HG02571 (cell line): ENCODE data around the gene PRKCZ.
"Not testable (repeated sequence)": the region's sequence is repeated elsewhere in the genome, so short reads cannot be mapped to it uniquely, and the experiment has no call there.

ENCODE experiments used
- ATAC-seq: cut with Tn5 transposase; IDR thresholded peaks from one replicate; pipeline ENCODE4 v1.9.1; 2021; ENCODE audit warnings: mild to moderate bottlenecking, moderate library complexity; ENCODE audit not compliant: unreplicated experiment

Gene PRKCZ

GRCh38 chr1:2110738-2111673, 60.8 kb downstream of the PRKCZ start:
- ATAC-seq, result no peak

- no peak for ATAC-seq
These were observed 61.4 kb downstream of the PRKCZ start for GRCh38 chr1:2111674-2112035.

- ATAC-seq, result no peak
These were observed 62.1 kb downstream of the PRKCZ start for GRCh38 chr1:2112280-2112701.

- no peak for ATAC-seq
These were observed 63.5 kb downstream of the PRKCZ start for GRCh38 chr1:2113620-2114135.

GRCh38 chr1:2114635-2115007, 64.4 kb downstream of the PRKCZ start:
- not testable (repeated sequence) for ATAC-seq

GRCh38 chr1:2115008-2115641, 64.9 kb downstream of the PRKCZ start:
- no peak for ATAC-seq

GRCh38 chr1:2115702-2116341, 65.6 kb downstream of the PRKCZ start:
- ATAC-seq, result no peak

- no peak for ATAC-seq
These were observed 69.7 kb downstream of the PRKCZ start for GRCh38 chr1:2119886-2120285.

GRCh38 chr1:2121101-2121691, 71.0 kb downstream of the PRKCZ start:
- no peak for ATAC-seq

- not testable (repeated sequence) for ATAC-seq
These were observed 71.6 kb downstream of the PRKCZ start for GRCh38 chr1:2121794-2122193.

GRCh38 chr1:2124446-2125198, 74.4 kb downstream of the PRKCZ start:
- ATAC-seq, result no peak

GRCh38 chr1:2125350-2126211, 75.4 kb downstream of the PRKCZ start:
- no peak for ATAC-seq

GRCh38 chr1:2126331-2127186, 76.3 kb downstream of the PRKCZ start:
- no peak for ATAC-seq

- no peak for ATAC-seq
These were observed 77.3 kb downstream of the PRKCZ start for GRCh38 chr1:2127187-2128145.

- no peak for ATAC-seq
These were observed 78.1 kb downstream of the PRKCZ start for GRCh38 chr1:2128189-2128901.

- no peak for ATAC-seq
These were observed 79.2 kb downstream of the PRKCZ start for GRCh38 chr1:2129256-2129943.
